Stimulated activated CD4-positive, alpha-beta T cell treated with anti-CD3 and anti-CD28 coated beads, TNF-alpha, amount 100 ng/mL, for 4 hours (primary cell): ENCODE data around the gene RGL2.
"Not testable (repeated sequence)": the region's sequence is repeated elsewhere in the genome, so short reads cannot be mapped to it uniquely, and the experiment has no call there.

Experiments used
- DNase-seq, 3 experiments: peaks; one replicate each; pipeline ENCODE4 v3.0.0-alpha.2; 2020; ENCODE audit warnings: low read depth in 3 of 3

Gene RGL2

GRCh38 chr6:33298773-33299236 is at the start of gene RGL2:
Gene RGL2 (minus strand): TSS chr6:33298942. CDS start chr6:33298610, 332 bp downstream.
- DNase-seq, result peak; percentile 43 to 51 (median 47)

GRCh38 chr6:33347816-33348215 is 49.1 kb upstream of the RGL2 start:
- no peak for DNase-seq

DNA sequence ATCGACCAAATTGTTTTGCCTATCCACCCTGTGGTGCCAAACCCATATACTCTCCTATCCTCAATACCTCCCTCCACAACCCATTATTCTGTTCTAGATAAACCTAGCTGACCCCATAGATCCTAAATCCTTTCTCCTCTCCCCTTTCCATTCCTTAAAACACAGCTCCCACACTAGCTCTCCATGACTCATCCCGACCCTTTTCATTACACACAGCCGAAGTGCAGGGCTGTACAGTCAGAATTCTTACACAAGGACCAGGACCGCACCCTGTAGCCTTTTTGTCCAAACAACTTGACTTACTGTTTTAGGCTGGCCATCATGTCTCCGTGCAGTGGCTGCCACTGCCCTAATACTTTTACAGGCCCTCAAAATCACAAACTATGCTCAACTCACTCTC is 48.2 kb upstream of the RGL2 start:
- DNase-seq, result not testable (repeated sequence)

- DNase-seq, result peak in 2 of 3 experiments; percentile 34 to 54
These were observed 46.3 kb upstream of the RGL2 start for GRCh38 chr6:33344701-33345697.

DNA sequence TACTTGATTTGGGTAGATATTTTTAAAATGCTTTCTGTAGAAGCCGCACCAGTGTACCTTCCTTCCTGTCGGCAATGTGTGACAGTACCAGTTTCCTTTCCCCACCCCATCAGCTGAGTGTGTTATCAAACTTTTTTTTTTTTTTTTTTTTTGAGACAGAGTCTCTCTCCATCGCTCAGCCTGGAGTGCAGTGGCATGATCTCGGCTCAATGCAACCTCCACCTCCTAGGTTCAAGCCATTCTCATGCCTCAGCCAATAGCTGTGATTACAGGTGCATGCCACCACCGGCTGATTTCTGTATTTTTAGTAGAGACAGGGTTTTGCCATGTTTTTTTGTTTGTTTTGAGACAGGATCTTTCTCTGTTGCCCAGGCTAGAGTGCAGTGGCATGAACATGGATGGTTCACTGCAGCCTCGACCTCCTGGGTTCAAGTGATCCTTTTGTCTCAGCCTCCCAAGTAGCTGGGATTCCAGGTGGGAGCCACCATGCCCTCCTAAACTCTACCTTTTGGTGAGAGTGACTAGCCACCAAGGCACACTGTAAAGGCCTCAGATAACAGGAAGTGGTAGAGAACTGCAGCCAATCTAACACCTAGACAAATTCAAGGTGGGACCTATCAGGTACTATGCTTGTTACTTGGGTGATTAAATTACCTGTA is 45.3 kb upstream of the RGL2 start:
- DNase-seq, result peak in 1 of 3 experiments; percentile 42

DNA sequence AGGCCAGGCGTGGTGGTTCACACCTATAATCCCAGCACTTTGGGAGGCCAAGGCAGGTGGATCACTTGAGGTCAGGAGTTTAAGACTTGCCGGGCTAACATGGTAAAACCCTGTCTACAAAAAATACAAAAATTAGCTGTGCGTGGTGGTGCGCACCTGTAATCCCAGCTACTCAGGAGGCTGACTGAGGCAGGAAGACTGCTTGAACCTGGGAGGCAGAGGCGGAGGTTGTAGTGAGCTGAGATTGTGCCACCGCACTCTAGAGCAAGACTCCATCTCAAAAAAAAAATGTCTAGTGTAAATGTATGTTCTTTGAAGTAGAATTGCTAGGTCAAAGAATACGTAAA is 44.8 kb upstream of the RGL2 start:
- not testable (repeated sequence) for DNase-seq

- DNase-seq, result no peak
These were observed 40.5 kb upstream of the RGL2 start for GRCh38 chr6:33339193-33339592.

DNA sequence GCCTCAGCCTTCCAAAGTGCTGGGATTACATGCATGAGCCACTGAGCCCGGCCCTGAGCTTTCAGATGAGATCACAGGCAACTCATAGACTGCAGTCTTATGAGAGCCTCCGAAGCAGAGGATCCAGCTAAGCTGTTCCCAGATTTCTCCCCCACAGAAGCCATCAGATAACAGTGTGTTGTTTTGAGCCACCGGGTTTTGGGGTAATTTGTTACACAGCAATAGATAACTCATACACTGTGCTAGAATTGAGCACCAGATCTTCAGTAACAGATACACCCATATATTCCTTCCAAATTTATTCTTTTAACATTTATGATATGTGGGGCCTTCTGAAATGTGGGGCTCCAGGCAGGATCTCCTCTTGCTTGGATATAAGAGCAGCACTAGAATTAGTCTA is 37.8 kb upstream of the RGL2 start:
- no peak for DNase-seq

DNA sequence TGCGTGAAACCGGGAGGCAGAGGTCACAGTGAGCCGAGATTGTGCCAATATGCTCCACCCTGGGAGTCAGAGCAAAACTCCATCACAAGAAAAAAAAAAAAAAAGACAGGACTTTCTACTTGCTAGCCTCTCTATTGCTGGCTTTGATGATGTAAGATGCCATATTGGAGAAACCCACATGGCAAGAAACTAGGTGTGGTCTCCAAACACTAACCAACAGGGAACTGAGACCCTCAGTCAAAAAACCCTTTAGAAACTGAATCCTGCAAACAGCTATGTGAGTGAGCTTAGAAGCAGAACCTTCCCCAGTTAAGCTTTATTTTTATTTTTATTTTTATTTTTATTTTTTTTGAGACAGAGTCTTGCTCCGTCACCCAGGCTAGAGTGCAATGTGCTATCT is 37.2 kb upstream of the RGL2 start:
- no peak for DNase-seq

DNA sequence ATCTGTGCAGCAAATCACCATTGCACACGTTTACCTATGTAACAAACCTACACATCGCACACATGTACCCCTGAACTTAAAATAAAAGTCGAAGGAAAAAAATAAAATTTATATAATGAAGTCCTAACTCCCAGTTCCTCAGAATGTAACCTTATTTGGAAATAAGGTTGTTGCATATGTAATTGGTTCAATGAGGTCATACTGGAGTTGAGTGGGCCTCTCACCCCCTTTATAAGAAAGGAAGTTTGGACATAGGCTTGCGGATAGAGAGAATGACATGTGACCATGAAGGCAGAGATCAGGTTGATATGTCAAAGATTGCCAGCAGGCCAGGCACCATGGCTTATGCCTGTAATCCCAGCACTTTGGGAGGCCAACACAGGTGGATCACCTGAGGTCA is 34.9 kb upstream of the RGL2 start:
- DNase-seq, result no peak

GRCh38 chr6:33330736-33331135 is 32.0 kb upstream of the RGL2 start:
- DNase-seq, result no peak

- no peak for DNase-seq
These were observed 30.3 kb upstream of the RGL2 start for GRCh38 chr6:33329058-33329457.

- no peak for DNase-seq
These were observed 25.4 kb upstream of the RGL2 start for GRCh38 chr6:33324125-33324524.

- DNase-seq, result no peak
These were observed 24.8 kb upstream of the RGL2 start for GRCh38 chr6:33323623-33323948.

GRCh38 chr6:33321227-33321626 is 22.5 kb upstream of the RGL2 start:
- DNase-seq, result no peak

DNA sequence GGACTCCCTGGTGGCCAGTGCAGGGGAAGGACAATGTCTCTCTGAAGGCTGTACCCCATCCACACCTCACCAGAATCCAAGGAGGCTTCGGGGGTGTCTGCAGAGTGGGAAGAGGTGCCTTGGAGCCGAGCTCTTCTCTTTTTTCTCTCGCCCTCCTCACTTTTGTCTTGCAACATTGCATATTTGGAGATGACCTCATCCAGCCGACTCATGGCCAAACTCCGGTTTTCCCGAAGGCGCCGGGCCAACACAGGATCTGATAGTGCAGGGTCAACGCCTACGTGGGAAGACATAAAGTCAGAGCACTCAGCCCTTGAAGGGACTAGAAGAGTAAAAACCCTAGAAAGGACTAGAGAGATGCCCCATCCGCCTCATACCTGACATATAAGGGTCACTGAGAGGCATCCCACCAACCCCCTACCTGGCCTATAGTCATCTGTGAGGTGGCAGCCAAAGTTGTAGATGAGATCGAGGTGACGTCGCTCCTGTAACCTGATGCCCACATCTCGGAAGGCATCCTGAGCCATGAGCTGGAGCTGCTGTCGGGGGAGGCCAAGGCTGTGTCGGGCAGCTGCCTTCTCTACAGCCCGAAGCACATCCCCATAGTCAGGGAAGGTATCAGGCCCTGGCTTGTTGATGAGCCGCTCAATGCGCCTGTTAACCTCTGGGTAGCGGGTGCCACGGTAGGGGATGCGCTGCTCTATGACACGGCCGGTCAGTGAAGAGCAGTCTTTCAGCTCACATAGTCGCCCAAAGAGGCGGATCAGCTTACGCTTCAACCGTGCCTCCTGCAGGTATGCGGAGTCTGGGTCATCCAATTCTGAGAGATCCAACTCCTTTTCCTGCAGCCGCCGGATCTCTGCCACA is 21.8 kb upstream of the RGL2 start:
- no peak for DNase-seq

GRCh38 chr6:33319939-33320314 is 21.2 kb upstream of the RGL2 start:
- DNase-seq, result no peak

DNA sequence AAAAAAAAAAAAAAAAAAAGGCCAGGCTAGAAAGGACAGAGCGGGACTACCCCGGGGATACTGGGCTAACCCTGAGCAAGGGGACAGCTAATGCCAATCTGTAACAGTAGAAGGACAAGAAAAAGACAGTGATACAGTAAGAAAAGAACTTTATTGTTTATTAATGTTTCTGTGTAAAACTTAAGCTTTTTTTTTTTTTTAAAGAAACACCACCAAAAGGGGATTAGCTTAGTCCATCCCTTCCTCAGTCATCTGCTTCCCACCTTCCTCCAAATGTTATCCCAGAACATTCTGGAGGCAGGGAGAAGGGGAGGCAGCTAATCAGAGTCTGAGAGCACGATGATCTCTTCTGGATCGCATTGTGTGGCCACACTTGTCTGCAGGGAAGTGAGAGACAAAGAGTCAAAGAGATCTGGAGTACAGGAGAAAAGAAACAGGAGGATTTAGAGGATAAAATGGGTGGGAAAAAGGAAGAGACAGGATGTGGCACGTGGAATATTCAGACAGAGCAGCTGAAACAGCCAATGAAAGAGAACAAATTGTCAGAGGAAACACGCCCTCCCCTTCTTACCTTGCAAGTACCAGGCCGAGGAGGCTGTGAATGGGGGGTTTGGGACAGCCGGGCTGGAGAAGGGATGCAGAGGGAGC is 19.8 kb upstream of the RGL2 start:
- no peak for DNase-seq

DNA sequence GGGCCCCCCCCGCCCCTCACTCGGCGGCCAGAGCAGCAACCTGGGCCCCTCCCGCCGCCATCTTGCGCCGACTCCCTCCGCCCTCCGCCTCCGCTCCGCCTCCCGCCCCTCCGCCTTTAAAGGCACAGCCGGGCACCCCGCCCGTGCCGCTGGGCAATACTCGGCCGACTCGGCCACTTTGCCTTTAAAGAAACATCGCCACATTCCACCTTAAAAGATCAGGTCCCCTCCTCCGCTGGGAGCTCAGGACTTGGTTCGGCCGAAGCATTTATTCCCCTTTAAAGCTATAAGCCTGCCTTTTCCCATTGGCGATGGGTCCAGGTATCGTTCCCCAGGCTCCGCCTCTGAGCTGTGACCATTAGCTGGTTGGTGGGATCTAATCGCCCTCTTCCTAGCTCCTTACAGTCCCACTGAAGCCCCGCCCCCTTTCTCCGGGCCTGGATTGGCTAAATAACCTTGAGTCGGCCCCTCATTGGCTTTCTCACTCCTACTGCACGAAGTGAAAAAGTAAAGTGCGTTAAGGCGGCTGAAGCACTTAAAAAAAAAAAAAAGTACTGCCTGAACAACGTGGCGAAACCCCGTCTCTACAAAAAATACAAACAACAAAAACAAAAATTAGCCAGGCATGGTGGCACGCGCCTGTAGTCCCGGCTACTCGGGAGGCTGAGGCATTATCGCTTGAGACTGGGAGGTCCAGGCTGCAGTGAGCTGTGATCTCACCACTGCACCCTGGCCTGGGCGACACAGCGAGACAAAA is 19.1 kb upstream of the RGL2 start, which contains the start of gene ZBTB22:
Gene ZBTB22, minus strand, starts transcription at position 76 of the 757 bp plus-strand sequence. CDS start 828 bp downstream, outside the sequence.
- peak; percentile 88 to 93 (median 90) for DNase-seq

DNA sequence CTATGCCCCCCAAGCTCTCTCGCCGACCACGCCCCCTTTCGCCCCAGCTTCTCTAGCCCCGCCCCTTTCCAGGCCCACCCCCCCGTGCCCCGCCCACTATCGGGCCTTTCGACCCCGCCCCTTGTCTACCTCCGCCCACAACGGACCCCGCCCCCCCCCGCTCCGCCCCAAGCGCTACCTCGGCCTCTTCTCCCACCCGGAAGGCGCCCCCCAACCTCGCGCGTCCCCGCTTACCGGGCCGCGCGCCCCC is 18.6 kb upstream of the RGL2 start:
- no peak for DNase-seq
